GM18861 (cell line): Measurements from ENCODE around the gene SERPINE1.

Source experiments
- ATAC-seq: cut with Tn5 transposase; IDR thresholded peaks from one replicate; pipeline ENCODE4 v1.9.1; 2021; ENCODE audit not compliant: unreplicated experiment

SERPINE1 gene

DNA sequence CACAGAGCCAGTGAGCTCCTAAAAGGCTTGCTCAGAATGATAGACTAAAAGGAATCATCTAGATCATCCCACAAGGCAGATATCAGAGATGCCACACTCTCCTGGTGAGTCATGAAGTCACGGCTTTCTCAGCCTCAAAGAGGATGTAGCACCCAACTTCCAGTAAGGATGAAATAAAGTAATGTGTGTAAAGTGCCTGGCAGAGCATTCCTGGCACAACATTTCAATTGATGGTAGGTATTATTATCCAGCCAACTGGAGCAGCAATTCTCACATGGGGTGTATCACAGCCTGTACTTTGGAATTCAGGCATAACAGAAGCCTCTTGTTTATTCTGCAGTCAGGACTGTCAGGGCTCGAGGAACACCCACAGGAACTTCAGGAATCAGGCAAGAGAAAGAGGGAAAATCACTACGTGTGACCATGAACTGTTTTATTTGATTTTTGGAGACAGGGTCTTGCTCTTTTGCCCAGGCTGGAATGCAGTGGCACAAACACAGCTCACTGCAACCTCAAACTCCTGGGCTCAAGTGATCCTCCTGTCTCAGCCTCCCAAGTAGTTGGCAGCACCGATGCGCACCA is 58.4 kb downstream of the SERPINE1 start:
- ATAC-seq = no peak

- ATAC-seq = no peak
Observed at GRCh38 chr7:101186194-101186593, 59.3 kb downstream of the SERPINE1 start.

DNA sequence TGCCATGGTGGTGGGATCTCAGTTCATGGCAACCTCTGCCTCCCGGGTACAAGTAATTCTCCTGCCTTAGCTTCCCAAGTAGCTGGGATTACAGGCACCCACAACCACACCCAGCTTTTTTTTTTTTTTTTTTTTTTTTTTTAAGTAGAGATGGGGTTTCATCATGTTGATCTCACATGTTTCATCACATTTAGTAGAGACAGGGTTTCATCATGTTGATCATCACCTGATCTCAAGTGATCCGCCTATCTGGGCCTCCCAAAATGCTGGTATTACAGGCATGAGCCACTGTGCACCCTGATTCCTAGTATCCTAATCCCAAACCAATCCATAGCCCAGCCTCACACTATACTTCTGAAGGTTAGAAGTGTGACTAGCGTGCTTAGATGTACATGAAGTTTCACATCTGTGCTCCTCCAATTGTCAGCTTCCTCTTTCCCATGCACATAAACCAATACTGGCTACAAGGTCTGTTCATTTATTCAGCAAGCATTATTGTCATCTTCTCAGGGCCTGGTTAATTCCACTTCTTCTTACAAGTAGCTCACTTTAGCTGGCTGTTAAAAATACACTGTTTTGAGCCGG is 60.0 kb downstream of the SERPINE1 start:
- no peak for ATAC-seq
